C4-2B (cell line): ENCODE measurements around the gene SBNO2.

Source experiments
- CTCF ChIP-seq: fragments of 450-650 bp; conservative IDR thresholded peaks from 2 replicates; pipeline ENCODE4 v1.5.1; 2017; ENCODE audit warnings: mild to moderate bottlenecking
- ZFX ChIP-seq: fragments of 450-650 bp; IDR thresholded peaks from 2 replicates; pipeline ENCODE4 v1.6.1; 2017

GRCh38 chr19:1170938-1171754, 2.9 kb downstream of the SBNO2 start:
- no peak for TF ChIP-seq CTCF
- TF ChIP-seq ZFX: no peak
